Effector CD4-positive, alpha-beta T cell (primary cell): Measurements from ENCODE around the gene LYSMD4.

Experiments used
- DNase-seq: peaks from one replicate; pipeline ENCODE4 v3.0.0-alpha.2; 2020

The LYSMD4 gene

DNA sequence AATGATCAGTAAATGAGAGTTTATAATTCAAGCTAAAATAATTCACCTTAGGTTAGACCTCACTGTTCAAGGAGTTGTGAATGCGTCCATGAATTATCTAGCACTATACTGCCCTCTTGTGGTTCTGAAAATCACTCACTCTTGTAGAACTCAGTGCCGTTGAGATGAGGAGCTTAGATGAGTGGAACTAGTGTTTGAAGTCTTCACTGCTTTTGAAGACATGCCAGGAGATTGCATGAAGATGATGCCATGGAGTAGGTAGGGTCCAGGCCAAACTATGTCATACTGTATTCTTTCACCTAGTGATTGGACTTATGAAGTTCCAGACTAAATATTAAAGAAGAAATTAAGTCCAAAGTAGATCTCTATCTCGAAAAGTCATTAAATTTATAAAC, 28.8 kb downstream of the LYSMD4 start:
- DNase-seq, result peak; percentile 34

DNA sequence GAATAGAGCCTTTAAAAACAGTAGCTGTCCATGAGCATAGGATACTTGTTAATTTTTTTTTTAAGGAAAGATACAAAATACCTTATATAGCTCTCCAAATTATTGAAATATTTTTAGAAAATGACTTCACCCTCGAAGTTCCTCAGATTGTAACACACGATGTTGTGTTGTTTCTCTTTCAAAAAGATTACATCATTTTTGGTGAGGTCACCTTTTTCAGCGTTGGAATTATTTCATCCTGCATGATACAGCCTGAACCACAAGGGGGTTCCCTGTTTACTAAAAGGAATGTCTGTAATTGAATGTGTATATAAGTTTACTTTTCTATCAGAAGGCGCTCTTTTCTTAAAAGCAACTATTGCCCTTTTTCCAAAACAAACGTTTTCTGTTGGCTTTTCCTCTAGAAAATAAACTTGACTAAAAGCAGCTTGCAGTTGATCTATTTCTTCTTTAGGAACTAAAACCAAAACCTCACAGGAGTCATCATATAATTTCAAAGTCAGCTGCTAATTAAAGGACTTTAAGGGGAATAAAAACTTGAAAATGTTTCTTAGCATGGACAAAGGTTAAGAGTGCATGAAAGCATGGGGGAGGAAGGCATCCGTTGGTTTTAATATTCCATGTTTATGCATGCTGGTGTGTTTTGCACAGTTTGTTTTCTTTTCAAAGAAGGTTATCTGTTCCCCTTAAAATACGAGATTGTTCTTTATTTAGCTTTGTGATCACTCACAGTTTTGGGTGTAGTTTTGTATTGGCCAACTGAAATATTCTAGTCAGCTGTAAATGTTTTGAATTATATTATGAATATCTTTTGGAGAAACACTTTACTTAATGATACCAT, 29.4 kb downstream of the LYSMD4 start:
- no peak for DNase-seq

DNA sequence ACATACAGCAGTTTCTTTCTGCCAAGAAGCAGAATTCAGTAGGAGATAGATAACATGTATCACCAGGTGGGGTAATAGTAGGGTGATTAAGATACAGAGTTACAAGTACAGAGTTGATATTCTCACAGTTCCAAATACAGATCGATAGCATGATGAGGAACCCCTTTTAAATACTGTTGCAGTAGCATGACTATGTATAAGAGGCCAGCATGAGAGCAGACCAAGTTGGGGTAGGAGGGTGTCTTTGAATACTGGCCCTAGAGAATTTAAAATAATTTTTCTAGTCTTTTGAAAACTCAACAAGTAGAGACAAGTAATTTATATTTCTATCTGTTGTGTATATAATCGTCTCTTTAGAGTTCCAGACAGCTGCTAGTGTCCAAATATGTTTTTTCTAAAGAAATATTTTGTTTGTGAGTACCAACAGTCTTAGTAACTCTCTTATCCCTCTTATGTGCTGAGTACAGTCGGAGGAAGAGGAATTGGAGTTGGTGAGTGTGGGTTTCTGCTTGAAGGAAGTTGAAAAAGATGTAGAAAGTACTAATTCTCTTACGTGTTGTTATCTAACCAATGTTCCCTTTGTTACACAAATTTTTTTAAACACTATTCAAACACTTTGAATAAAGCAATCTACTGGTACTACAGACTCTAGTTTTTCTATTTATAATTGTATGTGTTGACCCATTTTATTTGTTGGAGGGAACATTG, 30.2 kb downstream of the LYSMD4 start:
- no peak for DNase-seq

DNA sequence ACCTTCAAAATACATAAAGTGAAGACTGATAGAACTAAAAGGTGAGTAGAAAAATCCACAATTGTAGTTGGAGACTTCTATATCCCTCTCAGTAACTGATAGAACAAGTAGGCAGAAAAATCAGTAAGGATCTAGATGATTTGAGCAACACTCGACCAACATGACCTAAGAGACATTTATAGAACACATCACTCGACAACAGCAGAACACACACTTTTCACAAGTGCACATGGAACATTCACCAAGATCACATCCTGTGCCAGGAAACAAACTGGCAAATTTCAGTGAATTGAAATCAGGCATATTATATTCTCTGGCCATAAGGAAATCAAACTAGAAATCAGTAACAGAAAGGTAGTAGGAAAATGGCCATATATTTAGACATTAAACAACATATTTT, 37.1 kb downstream of the LYSMD4 start:
- no peak for DNase-seq

DNA sequence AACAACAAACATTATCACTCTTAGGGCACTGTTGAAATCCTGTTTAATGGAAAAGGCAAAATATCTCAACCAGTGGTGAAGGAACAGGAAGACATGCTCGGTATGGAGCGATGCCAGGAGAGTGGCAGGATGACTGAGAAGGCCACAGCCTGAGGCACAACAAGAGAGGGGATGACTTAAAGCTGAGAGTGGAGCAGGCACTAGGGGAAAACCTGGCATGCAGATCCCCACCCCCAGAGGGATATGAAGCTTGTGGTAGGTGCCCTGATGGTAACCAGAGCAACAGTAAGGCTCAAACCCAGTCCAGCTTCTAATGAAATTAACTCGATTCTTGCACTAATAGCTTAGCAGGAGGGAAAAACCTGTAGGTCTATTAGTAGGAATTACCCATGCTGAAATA, 40.4 kb downstream of the LYSMD4 start:
- DNase-seq, result no peak

DNA sequence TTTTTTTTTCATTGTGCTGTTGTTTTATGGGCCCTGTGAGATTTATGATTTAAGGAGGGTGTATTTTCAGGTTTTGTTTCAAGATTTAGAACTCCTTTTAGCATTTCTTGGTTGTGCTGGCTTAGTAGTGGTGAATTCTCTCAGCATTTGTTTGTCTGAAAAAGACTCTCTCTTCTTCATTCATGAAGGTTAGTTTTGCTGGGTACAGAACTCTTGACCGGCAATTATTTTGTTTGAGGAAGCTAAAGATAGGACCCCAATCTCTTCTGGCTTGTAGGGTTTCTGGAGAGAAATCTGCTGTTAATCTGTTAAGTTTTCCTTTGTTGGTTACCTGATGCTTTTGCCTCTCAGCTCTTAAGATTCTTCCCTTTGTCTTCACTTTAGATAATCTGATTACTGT, 46.9 kb downstream of the LYSMD4 start:
- no peak for DNase-seq

DNA sequence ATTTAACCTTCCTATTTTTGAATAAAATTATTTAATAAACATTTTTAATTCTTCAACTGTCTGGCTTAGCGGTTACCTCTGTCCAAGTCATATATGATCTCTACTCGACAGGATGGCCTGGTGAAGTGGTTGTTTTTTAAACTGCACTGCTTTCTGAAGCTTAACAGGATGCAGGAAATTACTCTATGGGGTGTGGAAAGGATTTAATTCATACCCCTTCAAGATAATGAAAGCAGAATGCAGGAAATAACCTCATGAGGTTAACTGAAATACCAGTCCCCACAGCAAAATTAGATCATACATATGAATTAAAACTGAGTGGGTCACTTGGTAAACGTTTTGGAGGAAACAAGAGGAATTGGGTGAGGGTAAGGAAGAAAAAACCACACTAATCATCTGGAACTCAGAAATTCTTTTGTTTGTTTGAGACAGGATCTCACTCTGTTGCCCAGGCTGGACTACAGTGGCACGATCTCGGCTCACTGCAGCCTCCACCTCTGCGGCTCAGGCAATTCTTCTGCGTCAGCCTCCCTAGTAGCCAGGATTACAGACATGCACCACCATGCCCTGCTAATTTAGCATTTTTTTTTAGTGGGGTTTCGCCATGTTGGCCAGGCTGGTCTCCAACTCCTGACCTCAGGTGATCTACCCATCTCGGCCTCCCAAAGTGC, 50.1 kb downstream of the LYSMD4 start:
- no peak for DNase-seq

DNA sequence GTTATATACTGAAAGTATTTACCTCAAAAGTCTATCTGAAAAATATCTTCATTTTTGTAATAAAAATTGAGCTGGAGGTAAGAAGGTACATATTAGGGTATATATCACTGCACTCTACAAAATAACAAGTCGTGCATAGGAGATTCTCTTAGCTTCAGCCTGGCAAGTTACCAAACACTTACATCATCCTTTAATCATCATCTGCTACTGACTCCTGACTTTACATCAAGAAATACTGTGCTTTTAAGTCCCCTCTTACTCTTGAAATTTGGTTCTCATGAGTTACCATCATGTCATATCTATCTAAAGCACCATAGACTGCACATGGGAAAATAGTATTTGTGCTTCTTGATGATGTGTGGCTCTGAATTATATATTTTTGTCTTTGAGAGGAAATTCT, 50.8 kb downstream of the LYSMD4 start:
- no peak for DNase-seq

DNA sequence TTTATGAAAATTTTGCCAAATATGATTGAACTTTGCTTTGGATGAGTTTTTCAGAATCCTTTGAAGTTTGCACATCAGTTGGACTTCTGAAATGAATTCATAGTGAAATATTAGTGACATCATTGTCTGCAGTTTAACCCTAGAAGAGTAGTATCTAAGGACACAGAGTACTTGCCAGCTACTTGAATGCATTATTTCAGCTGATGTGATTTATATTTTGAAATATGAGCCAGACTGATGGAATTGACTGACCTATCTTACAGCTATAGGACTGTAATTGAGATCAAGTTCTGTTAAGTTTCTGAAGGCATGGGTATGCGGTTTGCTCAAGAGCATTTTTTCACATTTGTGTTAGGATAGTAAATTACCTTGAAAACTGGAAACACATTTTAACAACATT, 51.2 kb downstream of the LYSMD4 start:
- DNase-seq, result no peak

DNA sequence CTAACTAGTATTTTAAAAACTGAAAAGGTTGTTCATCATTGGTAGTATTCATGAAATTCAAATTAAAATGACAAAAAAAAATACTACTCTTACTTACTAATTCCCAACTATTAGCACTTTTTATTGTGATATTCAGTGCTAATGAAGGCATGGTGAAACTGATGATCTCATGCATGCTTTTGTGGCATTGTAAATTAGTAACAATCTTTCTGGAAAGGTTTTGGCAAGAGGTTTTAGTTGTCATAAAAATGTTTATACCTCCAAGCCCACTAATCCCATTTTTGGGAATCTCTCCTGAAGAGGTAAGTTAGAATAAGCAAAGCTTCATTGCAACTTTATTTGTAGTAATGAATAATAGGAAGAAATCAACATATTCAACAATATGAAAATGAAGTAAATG, 53.0 kb downstream of the LYSMD4 start:
- no peak for DNase-seq

DNA sequence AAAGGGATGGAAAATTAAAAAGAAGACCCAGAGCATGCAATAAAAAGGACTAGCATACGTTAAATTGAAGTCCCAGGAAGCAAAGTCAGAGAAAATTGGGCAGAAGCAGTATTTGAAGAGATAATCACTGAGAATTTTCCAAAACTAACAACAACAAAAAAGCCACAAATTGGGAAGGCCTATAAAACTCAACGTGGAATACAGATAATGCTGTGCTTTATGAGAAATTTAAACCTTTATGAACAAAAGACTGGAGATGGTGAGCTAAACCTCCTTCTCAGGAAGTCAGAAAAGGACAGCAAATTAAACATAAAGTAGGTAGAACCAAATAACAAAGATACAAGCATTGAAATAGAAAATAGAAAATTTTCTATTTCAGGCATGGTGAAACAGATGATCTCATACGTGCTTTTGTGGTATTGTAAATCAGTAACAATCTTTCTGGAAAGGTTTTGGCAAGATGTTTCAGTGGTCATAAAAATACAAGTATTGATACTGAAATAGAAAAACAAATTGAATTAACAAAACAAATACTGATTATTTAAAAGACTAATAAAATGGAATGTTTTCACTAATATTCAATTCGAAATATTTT, 55.6 kb downstream of the LYSMD4 start:
- DNase-seq, result no peak
